Measurements from ENCODE around the gene RRAS2.
"Not testable (repeated sequence)": the region's sequence is repeated elsewhere in the genome, so short reads cannot be mapped to it uniquely, and the experiment has no call there.

Gene RRAS2

GRCh38 chr11:14254533-14255237, 104.3 kb downstream of the RRAS2 start:
- DNase-seq, result no peak

- DNase-seq, result no peak
These were observed 105.1 kb downstream of the RRAS2 start for GRCh38 chr11:14253840-14254239.

DNA sequence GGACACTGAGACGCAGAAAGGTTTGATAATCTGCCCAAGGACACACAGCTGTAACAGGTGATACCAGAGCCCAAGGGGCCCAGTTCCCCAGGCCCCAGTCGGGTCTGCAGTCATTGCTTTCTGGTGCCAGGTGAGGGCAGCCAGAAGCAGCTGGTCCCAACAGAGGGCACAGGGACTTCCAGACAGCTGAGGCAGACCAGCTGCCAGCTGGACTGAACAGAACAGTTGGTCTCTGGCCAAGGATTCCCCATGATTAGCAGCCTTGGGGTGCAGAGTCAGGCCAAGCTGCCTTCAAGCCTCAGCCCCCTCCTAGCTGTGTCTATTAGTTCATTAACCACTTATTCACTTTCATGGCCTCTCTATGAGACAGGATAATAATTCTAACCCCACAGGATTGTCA, 105.6 kb downstream of the RRAS2 start:
- DNase-seq, result no peak

DNA sequence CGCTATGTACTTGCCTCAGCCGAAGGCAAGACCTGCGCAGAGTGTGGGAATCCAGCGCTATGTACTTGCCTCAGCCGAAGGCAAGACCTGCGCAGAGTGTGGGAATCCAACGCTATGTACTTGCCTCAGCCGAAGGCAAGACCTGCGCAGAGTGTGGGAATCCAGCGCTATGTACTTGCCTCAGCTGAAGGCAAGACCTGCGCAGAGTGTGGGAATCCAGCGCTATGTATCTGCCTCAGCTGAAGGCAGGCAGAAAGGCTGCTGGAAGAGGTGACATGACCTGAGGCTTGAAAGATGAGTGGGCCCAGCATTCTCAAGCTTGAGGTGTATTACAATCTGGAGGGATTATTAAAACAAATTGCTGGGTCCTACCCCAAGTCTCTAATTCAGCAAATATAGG, 106.5 kb downstream of the RRAS2 start:
- not testable (repeated sequence) for DNase-seq

- no peak for DNase-seq
These were observed 107.2 kb downstream of the RRAS2 start for GRCh38 chr11:14251754-14252153.

GRCh38 chr11:14249121-14249963, 109.6 kb downstream of the RRAS2 start:
- DNase-seq, result no peak

GRCh38 chr11:14248580-14248981, 110.4 kb downstream of the RRAS2 start:
- no peak for DNase-seq

DNA sequence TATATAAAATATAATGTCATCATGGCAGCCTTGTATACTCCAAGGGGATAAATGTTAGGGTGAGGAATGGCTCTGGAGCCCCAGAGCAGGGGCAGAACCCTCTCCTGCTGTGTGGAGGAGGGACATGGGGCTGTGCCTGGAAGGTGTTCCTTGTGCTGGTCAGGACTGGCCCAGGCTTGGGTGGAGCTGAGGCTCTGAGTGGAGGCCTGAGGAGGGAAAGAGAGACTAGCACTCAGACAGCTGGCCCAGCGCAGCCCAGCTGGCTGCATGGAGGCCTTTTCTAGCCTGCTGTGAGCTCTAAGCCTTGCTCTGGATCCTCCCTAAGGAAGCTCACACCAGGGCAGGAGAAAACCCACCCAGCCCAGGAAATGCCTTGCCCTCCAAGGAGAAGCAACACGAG, 113.5 kb downstream of the RRAS2 start:
- DNase-seq, result no peak

- no peak for DNase-seq
These were observed 114.1 kb downstream of the RRAS2 start for GRCh38 chr11:14244926-14245325.

- DNase-seq, result no peak
These were observed 116.2 kb downstream of the RRAS2 start for GRCh38 chr11:14242733-14243132.

DNA sequence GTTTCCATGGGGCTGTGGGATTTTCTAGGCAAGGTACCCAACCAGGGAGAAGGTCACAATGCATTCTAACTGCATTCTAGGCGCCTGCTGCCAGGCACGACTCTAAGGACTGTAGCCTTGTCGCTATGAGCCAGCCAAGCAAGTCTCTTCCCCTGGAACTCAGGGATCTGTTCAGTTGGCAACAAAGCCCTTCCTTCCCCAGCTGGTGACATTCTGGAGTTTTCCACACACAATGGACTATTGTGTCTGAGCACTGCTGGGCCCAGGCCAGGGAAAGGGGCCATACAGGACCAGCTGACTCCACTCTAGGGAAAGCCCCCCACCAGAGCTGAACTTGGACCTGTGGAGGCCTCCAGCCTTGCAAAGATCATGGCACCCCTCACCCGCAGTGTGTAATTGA, 116.8 kb downstream of the RRAS2 start:
- no peak for DNase-seq

DNA sequence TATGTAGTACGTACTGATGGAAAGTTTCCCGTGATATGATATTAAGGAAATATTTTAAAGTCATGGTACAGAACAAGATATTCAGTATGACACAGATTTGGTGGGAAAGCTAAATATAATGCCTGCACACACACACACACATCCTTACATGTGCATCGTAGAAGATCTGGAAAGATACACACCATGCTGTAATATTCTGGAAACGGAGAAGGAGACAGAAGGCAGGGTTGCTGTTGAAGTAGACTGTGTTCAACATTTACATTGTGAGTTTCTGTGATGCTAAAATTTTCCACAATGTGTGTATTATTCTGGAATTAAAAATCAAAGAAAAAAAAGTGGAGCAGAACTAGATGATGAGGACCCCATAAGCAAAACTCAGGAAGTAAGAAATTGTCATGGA, 118.0 kb downstream of the RRAS2 start:
- DNase-seq, result no peak

DNA sequence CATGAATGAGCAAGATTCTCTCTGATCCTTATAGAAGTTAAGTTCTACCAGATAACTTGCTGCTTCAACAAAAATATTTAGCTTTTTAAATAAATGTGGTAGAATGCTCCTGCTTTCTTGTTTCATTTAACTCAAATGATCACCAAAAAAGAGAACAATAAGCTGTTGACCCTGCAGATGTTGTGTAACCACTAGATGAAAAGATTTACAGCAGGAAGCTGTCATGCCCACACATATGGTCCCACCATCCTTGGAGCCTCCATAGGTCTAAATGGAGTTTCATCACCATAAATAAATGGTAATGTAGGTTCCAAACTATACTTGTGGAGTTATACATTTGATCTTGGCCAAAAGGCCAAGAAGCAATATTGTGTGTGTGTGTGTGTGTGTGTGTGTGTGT, 118.8 kb downstream of the RRAS2 start:
- DNase-seq, result no peak

GRCh38 chr11:14237444-14237961, 121.5 kb downstream of the RRAS2 start:
- no peak for DNase-seq

- DNase-seq, result no peak
These were observed 123.3 kb downstream of the RRAS2 start for GRCh38 chr11:14235701-14236100.

- no peak for DNase-seq
These were observed 124.5 kb downstream of the RRAS2 start for GRCh38 chr11:14234446-14234845.

GRCh38 chr11:14232652-14233051, 126.3 kb downstream of the RRAS2 start:
- DNase-seq, result no peak

DNA sequence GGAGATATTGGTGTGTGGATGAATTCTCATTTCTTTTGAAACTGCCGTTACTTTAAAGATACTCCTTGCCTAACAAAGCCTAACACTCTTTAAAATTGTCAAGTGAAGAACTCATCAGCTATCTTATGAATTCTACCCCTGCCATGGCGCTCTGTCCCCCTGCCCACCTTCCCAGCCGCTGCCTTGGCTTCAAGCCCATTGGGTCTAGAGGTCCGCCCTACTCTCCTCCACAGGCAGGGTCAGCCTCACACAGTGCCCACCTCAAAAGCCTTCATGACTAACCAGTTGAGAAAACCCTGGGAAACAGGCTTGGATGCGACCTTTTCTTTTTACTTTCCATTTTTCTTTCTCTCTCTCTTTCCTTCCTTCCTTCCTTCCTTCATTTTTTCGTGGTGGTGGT, 128.6 kb downstream of the RRAS2 start:
- DNase-seq, result no peak

DNA sequence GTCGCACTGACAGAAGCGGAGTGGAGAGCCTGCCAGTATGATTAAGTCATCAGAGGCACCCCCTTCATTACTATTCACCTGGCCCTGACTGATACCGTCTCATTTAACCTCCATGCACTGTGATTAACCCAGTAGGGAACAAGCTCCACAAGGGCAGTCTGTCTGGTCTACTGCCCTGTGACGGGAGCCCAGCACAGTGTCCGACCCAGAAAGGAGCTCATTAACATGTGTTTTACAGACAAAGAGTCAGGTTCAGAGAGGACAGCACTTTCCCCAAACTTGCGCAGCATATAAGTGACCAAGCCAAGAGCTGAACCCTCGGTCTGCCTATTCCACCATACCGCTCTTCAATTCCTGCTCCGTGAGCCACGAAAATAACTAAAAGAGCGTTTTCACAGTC, 129.5 kb downstream of the RRAS2 start:
- no peak for DNase-seq

DNA sequence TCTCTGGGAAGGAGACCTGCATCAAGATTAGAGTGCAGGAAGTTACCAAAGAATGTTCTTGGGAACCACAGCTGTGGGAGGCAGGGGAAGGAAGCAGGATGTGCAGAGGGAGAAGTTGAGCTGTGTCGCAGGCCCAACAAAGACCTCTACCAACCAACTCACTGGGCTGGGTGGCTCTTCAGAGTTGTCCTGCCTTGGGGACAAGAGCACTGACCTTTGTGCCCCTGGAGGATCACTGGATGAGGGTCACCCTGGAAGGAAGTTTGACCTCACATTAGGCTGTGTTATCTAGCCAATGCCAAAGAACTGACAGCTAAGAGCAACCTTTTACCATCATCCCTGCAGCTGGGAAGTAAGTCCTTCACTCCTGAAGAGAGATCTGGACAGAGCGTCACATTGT, 130.6 kb downstream of the RRAS2 start:
- no peak for DNase-seq

Measured in GOT3 (cell line).